ENCODE measurements around the gene NEK1.
A peak's percentile ranks its signal among the peaks of the same experiment; 100 is the strongest.
"Not testable (repeated sequence)": the region's sequence is repeated elsewhere in the genome, so short reads cannot be mapped to it uniquely, and the experiment has no call there.

NEK1 gene

GRCh38 chr4:169601016-169601771 lies 11.2 kb downstream of the NEK1 start:
- no peak for DNase-seq

GRCh38 chr4:169594560-169595195 lies 17.7 kb downstream of the NEK1 start:
- no peak for DNase-seq

GRCh38 chr4:169593050-169593560 lies 19.3 kb downstream of the NEK1 start:
- no peak for DNase-seq

GRCh38 chr4:169583563-169583962 lies 28.8 kb downstream of the NEK1 start:
- DNase-seq = no peak

- no peak for DNase-seq
Measured at GRCh38 chr4:169582706-169583105, 29.7 kb downstream of the NEK1 start.

- no peak for DNase-seq
Measured at GRCh38 chr4:169582203-169582602, 30.2 kb downstream of the NEK1 start.

- DNase-seq = no peak
Measured at GRCh38 chr4:169573889-169574288, 38.5 kb downstream of the NEK1 start.

GRCh38 chr4:169571435-169571834 lies 40.9 kb downstream of the NEK1 start:
- DNase-seq = no peak

- not testable (repeated sequence) for DNase-seq
Measured at GRCh38 chr4:169571012-169571411, 41.4 kb downstream of the NEK1 start.

- DNase-seq = not testable (repeated sequence)
Measured at GRCh38 chr4:169570266-169570665, 42.1 kb downstream of the NEK1 start.

- DNase-seq = not testable (repeated sequence)
Measured at GRCh38 chr4:169569188-169569587, 43.2 kb downstream of the NEK1 start.

GRCh38 chr4:169567916-169568315 lies 44.5 kb downstream of the NEK1 start:
- no peak for DNase-seq

GRCh38 chr4:169566021-169566818 lies 46.2 kb downstream of the NEK1 start:
- peak; percentile 56 for DNase-seq

- DNase-seq = no peak
Measured at GRCh38 chr4:169565606-169566005, 46.8 kb downstream of the NEK1 start.

- DNase-seq = no peak
Measured at GRCh38 chr4:169557061-169557636, 55.2 kb downstream of the NEK1 start.

- DNase-seq = not testable (repeated sequence)
Measured at GRCh38 chr4:169546548-169546947, 65.8 kb downstream of the NEK1 start.

GRCh38 chr4:169540774-169541173 lies 71.6 kb downstream of the NEK1 start:
- DNase-seq = no peak

GRCh38 chr4:169530048-169530447 lies 82.3 kb downstream of the NEK1 start:
- DNase-seq = no peak

- no peak for DNase-seq
Measured at GRCh38 chr4:169523796-169524195, 88.6 kb downstream of the NEK1 start.

GRCh38 chr4:169510617-169511016 lies 101.8 kb downstream of the NEK1 start:
- DNase-seq = no peak

GRCh38 chr4:169506903-169507302 lies 105.5 kb downstream of the NEK1 start:
- no peak for DNase-seq

- DNase-seq = not testable (repeated sequence)
Measured at GRCh38 chr4:169499907-169500306, 112.5 kb downstream of the NEK1 start.

- DNase-seq = not testable (repeated sequence)
Measured at GRCh38 chr4:169494234-169494633, 118.1 kb downstream of the NEK1 start.

Data from NCI-H1092 treated with DMSO at 0.1 percent for 48 hours (cell line).